ENCODE data around the gene NHERF1.

Gene NHERF1

DNA sequence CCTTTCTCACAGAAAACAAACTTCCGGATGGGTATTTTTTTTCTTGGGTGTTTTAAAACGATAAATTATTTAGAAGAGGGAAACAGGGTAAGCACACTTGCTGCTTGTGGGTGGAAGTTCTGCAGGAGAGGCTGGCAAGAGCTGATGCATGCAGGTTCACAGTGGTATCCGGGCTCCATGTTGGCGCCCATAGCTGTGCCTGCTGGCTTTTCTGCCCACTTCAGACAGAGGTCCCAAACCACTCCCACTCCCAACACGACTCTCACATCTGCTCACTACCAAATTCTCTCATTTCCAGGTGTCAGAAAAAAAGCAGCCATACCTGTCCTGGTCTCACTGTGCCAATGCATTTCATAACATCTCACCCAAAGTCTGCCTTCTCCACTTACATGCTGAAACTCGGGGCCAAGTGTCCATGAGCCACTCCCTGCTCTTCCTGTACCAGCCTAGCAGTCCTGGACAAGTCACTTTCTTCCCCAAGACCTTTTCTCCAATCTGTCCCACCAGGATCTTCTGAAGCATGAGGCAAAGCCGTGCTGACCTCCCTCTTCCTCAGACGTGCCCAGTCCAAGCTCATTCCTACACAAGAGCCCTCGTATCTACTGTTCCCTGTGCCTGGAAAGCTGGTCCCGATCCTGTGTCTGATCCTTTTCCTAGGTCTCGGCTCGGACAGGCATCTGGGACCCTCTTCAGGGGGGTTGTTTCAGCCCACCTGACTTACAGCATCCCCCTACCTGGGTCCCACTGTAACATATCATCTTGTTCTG is 37.2 kb upstream of the NHERF1 start:
- no peak; the same call in 2 of the 3 replicates for ATAC-seq
- TF ChIP-seq CSDC2 (CRISPR knock-in tag; IDR thresholded peaks at IDR 0.05) (no peak), SNAI2 (CRISPR knock-in tag; IDR thresholded peaks at IDR 0.05) (no peak), OSR1 (CRISPR knock-in tag; IDR thresholded peaks at IDR 0.05) (no peak), TCF4 (CRISPR knock-in tag; IDR thresholded peaks at IDR 0.05; ENCODE audit: borderline replicate concordance) (no peak)
- TF ChIP-seq, protein P1, sequence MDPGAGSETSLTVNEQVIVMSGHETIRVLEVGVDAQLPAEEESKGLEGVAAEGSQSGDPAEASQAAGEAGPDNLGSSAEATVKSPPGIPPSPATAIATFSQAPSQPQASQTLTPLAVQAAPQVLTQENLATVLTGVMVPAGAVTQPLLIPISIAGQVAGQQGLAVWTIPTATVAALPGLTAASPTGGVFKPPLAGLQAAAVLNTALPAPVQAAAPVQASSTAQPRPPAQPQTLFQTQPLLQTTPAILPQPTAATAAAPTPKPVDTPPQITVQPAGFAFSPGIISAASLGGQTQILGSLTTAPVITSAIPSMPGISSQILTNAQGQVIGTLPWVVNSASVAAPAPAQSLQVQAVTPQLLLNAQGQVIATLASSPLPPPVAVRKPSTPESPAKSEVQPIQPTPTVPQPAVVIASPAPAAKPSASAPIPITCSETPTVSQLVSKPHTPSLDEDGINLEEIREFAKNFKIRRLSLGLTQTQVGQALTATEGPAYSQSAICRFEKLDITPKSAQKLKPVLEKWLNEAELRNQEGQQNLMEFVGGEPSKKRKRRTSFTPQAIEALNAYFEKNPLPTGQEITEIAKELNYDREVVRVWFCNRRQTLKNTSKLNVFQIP (CRISPR knock-in tag; IDR thresholded peaks at IDR 0.05; ENCODE audit: borderline replicate concordance, low read depth), result no peak
- TF ChIP-seq, protein P2, sequence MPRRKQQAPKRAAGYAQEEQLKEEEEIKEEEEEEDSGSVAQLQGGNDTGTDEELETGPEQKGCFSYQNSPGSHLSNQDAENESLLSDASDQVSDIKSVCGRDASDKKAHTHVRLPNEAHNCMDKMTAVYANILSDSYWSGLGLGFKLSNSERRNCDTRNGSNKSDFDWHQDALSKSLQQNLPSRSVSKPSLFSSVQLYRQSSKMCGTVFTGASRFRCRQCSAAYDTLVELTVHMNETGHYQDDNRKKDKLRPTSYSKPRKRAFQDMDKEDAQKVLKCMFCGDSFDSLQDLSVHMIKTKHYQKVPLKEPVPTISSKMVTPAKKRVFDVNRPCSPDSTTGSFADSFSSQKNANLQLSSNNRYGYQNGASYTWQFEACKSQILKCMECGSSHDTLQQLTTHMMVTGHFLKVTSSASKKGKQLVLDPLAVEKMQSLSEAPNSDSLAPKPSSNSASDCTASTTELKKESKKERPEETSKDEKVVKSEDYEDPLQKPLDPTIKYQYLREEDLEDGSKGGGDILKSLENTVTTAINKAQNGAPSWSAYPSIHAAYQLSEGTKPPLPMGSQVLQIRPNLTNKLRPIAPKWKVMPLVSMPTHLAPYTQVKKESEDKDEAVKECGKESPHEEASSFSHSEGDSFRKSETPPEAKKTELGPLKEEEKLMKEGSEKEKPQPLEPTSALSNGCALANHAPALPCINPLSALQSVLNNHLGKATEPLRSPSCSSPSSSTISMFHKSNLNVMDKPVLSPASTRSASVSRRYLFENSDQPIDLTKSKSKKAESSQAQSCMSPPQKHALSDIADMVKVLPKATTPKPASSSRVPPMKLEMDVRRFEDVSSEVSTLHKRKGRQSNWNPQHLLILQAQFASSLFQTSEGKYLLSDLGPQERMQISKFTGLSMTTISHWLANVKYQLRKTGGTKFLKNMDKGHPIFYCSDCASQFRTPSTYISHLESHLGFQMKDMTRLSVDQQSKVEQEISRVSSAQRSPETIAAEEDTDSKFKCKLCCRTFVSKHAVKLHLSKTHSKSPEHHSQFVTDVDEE (CRISPR knock-in tag; IDR thresholded peaks at IDR 0.05), result no peak

DNA sequence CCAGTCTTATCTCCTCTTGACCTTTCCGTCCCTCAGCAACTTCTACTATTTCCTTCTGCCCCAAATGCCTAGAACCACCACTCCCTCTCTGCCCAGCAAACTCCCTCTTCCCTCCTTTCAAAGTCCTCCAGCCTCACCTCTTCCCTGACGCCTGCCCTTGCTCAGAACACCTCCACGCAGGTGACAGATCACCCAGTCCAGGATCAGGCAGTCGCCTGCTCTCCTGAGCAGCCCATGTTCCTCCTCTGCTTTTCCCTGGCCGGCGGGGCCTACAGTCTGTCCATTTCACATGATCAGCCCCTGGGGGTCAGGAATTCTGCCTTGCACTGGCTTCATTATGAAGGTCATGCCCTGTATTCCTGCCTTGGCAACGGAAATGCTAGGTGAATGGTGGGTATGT is 36.1 kb upstream of the NHERF1 start:
- TF ChIP-seq, protein P1 (CRISPR knock-in tag; IDR thresholded peaks at IDR 0.05; ENCODE audit: borderline replicate concordance, low read depth), result no peak
- no peak for TF ChIP-seq ZNF8 (CRISPR knock-in tag; IDR thresholded peaks at IDR 0.05)
- no peak for ATAC-seq

DNA sequence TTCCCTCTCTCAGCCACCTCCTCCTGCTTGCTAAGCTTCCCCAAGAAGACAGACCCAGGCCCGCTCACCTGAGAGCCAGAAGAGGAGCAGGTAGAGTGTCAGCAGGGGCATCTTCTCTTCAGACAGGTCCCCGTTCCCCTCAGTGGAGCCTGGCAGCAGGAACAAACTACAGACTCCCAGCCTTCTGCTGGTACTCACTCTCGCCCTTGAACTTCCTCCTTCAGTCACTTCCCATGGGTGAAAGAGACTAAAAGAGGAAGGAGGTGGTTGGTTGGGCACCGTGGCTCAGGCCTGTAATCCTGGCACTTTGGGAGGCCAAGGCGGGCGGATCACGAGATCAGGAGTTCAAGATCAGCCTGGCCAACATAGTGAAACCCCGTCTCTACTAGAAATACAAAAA is 35.7 kb upstream of the NHERF1 start, which contains the start of gene CD300LF:
Gene CD300LF (minus strand): TSS at position 168 of the 400 bp plus-strand sequence. CDS start 57 bp downstream, at position 111.
- TF ChIP-seq ZFP3 (CRISPR knock-in tag; IDR thresholded peaks at IDR 0.05) (no peak), RARB (CRISPR knock-in tag; IDR thresholded peaks at IDR 0.05) (no peak), ZNF565 (CRISPR knock-in tag; conservative IDR thresholded peaks at IDR 0.05; ENCODE audit: low read depth) (no peak), TCF4 (CRISPR knock-in tag; IDR thresholded peaks at IDR 0.05; ENCODE audit: borderline replicate concordance) (no peak), ARNTL (CRISPR knock-in tag; IDR thresholded peaks at IDR 0.05; ENCODE audit: borderline replicate concordance, low read depth) (no peak), ISL1 (CRISPR knock-in tag; IDR thresholded peaks at IDR 0.05) (no peak), TOX (CRISPR knock-in tag; IDR thresholded peaks at IDR 0.05; ENCODE audit: borderline replicate concordance) (no peak), ZFP30 (CRISPR knock-in tag; IDR thresholded peaks at IDR 0.05) (no peak), SNAI2 (CRISPR knock-in tag; IDR thresholded peaks at IDR 0.05) (no peak), ZNF70 (CRISPR knock-in tag; IDR thresholded peaks at IDR 0.05) (no peak), ESRRG (CRISPR knock-in tag; IDR thresholded peaks at IDR 0.05) (no peak), CSDC2 (CRISPR knock-in tag; IDR thresholded peaks at IDR 0.05) (no peak), GLIS3 (CRISPR knock-in tag; IDR thresholded peaks at IDR 0.05) (no peak), OSR1 (CRISPR knock-in tag; IDR thresholded peaks at IDR 0.05) (no peak)
- TF ChIP-seq, protein P1 (CRISPR knock-in tag; IDR thresholded peaks at IDR 0.05; ENCODE audit: borderline replicate concordance, low read depth), result no peak
- TF ChIP-seq, protein P3, sequence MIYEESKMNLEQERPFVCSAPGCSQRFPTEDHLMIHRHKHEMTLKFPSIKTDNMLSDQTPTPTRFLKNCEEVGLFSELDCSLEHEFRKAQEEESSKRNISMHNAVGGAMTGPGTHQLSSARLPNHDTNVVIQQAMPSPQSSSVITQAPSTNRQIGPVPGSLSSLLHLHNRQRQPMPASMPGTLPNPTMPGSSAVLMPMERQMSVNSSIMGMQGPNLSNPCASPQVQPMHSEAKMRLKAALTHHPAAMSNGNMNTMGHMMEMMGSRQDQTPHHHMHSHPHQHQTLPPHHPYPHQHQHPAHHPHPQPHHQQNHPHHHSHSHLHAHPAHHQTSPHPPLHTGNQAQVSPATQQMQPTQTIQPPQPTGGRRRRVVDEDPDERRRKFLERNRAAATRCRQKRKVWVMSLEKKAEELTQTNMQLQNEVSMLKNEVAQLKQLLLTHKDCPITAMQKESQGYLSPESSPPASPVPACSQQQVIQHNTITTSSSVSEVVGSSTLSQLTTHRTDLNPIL (CRISPR knock-in tag; IDR thresholded peaks at IDR 0.05; ENCODE audit: low read depth), result no peak
- TF ChIP-seq, protein P4, sequence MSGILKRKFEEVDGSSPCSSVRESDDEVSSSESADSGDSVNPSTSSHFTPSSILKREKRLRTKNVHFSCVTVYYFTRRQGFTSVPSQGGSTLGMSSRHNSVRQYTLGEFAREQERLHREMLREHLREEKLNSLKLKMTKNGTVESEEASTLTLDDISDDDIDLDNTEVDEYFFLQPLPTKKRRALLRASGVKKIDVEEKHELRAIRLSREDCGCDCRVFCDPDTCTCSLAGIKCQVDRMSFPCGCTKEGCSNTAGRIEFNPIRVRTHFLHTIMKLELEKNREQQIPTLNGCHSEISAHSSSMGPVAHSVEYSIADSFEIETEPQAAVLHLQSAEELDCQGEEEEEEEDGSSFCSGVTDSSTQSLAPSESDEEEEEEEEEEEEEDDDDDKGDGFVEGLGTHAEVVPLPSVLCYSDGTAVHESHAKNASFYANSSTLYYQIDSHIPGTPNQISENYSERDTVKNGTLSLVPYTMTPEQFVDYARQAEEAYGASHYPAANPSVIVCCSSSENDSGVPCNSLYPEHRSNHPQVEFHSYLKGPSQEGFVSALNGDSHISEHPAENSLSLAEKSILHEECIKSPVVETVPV (CRISPR knock-in tag; IDR thresholded peaks at IDR 0.05), result no peak
- TF ChIP-seq, protein P2 (CRISPR knock-in tag; IDR thresholded peaks at IDR 0.05), result no peak
- TF ChIP-seq, protein P5, sequence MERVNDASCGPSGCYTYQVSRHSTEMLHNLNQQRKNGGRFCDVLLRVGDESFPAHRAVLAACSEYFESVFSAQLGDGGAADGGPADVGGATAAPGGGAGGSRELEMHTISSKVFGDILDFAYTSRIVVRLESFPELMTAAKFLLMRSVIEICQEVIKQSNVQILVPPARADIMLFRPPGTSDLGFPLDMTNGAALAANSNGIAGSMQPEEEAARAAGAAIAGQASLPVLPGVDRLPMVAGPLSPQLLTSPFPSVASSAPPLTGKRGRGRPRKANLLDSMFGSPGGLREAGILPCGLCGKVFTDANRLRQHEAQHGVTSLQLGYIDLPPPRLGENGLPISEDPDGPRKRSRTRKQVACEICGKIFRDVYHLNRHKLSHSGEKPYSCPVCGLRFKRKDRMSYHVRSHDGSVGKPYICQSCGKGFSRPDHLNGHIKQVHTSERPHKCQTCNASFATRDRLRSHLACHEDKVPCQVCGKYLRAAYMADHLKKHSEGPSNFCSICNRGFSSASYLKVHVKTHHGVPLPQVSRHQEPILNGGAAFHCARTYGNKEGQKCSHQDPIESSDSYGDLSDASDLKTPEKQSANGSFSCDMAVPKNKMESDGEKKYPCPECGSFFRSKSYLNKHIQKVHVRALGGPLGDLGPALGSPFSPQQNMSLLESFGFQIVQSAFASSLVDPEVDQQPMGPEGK (CRISPR knock-in tag; IDR thresholded peaks at IDR 0.05; ENCODE audit: borderline replicate concordance), result no peak
- no peak for ATAC-seq

All from SK-N-SH treated with all-trans-retinoic acid at 6 μM for 48 hours (cell line).